Measurements from ENCODE around the gene CD72.
A peak's percentile ranks its signal among the peaks of the same experiment; 100 is the strongest.

CD72 gene

DNA sequence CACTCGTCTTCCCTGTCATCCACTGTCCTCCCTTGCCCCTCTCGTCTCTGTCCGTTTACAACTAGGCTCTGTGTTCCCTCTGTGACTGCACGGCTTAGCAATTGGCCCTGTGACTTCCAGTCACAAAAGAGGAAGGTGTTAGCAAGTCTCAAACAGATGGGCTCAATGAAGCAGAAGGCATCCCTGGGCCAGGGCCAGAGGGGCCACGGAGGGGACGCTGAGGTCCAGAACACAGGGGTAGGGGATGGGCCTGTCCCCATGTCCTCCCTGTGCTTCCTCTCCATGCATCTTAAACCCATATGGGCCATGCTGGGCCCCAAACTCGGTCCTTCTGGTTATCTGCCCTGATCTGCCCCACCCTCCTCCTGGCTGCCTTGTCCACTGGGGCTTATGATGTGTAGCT lies at the start of gene CD72:
CD72 (minus strand) TSS at position 89 of the 403 bp plus-strand sequence. CDS start 110 bp downstream, outside the sequence.
- DNase-seq (ENCODE audit: low read depth), result no peak

DNA sequence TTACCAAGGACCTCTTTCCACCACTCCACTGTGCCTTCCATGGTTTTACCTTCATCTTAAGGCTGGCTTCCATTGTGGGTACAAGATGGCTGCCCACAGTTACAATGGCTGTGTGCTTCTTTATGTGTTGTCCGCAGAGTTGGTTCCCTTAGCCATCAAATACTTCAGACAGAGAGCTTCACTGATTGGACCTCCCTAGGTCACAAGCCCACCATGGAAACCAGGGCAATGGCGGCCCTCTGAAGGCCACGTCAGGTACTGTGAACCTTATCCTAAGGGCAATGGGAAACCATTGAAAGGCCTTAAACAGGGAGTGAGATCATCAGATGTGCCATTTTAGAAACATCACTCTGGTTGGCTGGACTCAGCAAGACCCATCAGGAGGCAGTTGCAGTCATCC lies 49.7 kb upstream of the CD72 start:
- DNase-seq (ENCODE audit: low read depth), result no peak

- DNase-seq (ENCODE audit: low read depth), result no peak
These were observed 48.3 kb upstream of the CD72 start for GRCh38 chr9:35666549-35666948.

DNA sequence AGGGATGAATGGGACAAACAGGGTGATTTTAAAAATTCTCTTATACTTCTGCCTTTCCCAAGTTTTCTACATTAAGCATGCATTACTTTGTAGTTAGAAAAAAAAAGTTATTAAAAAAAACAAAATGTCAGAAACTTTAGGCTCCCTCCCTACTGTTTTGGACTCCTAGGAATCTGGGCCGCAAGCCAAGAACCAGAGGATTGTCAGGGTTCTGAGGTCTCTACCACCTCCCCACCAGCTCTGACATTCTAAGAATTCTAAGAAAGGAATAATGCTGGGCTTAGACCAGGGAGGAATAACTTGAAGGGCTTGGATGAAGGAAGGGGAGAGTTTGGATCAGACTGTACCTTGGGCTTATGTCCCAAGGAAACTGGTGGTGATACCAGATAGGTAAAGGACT lies 47.8 kb upstream of the CD72 start:
- DNase-seq (ENCODE audit: low read depth), result no peak

DNA sequence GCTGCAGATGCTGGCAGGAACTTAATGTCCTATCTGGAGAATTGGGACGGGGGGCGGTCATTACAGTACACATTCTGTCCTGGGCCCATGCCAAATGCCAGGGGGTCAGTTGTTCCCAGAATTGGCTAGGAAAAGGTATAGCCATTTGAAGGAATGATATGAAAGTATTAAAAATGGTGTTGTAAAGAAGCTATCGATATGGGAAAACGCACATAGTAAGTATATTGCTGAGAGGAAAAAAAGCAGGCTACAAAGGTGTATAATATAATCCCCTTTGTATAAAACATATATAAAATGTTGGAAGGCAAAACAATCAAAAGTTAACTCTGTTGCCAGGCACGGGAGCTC lies 47.2 kb upstream of the CD72 start:
- no peak for DNase-seq (ENCODE audit: low read depth)

- peak; percentile 61 for DNase-seq (ENCODE audit: low read depth)
These were observed 46.6 kb upstream of the CD72 start, which contains the start of gene ARHGEF39 for GRCh38 chr9:35664531-35665470. TSS of gene ARHGEF39 (minus strand) at chr9:35665195. CDS start at chr9:35665169, 26 bp downstream.

DNA sequence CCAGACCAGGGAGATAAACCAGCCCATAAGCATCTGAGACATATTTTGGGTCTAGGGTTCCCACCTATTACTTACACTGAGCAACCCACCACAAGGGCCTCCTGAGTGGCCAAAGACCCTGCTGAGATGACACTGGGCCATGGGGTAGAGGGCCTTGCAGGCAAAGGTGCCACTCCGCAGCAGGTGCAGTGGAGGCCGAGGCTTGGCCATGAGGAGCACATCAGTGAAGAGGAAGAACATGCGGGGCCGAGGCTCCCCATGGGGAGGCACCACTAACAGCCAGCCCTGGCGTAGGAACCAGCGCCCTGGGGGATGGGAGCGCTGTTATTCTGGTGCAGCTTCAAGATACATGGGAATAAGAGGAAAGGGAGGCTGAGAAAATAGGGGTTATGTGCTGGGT lies 44.2 kb upstream of the CD72 start:
- no peak for DNase-seq (ENCODE audit: low read depth)

DNA sequence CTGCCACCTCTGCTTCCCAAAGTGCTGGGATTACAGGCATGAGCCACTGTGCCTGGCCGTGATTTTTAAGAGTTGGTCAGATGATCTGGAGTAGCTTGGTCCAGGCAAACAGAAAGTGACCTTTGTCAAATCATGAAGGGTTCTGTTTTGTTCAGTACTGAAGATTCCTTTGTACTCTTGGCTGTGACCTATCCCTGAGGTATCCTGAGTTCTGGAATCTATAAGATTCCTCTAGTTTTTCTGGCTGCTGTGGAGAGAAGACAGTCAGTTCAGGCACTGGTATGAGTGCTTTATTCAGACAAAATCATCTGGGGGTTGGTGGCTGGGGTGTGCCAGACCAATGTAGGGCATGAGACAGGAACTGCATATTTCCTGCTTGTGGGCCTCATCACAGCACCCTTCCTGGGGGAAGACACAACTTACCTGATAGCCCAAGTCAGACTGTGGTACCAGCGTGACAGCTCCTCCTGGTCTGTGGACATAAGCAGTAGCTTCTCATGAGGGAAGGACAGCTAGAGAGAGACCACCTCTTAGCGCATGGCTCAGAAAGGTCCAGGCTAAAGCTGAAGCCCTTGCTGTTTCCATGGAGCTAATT lies 43.6 kb upstream of the CD72 start:
- no peak for DNase-seq (ENCODE audit: low read depth)

- DNase-seq (ENCODE audit: low read depth), result no peak
These were observed 42.8 kb upstream of the CD72 start for GRCh38 chr9:35660966-35661415.

- no peak for DNase-seq (ENCODE audit: low read depth)
These were observed 41.1 kb upstream of the CD72 start for GRCh38 chr9:35659340-35659739.

- DNase-seq (ENCODE audit: low read depth), result no peak
These were observed 40.7 kb upstream of the CD72 start for GRCh38 chr9:35658968-35659220.

DNA sequence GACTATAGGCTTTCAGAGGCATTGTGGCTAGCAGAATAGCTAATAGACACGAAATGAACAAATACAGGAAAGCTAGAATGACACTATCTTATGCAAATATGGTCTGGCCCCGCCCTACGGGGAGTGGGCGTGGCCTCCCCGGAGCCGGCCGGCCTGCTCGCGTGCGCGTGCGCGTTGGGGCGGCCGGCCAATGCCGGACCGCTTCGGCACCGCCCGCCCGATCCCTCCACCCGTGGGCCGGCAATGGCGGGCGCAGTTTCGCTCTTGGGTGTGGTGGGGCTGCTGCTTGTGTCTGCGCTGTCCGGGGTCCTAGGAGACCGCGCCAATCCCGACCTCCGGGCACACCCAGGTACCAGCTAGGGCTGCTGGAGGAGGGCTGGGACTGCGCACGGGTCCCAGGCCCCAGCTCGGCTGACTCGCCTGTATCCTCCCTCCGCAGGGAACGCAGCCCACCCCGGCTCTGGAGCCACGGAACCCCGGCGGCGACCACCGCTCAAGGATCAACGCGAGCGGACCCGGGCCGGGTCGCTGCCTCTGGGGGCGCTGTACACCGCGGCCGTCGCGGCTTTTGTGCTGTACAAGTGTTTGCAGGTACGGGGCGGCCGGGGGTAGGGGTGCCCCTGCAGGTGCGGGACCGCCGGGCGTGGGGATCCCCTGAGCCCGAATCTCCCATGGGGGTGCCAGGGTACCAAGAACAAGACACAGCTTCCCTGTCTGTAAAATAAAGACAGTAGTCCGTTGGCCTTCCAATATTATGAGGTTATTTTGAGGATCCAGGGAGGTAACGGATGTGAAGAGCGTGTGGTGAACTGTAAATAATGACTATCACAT lies 40.1 kb upstream of the CD72 start, which contains the start of gene CCDC107:
CCDC107 (plus strand) TSS at position 156 of the 831 bp plus-strand sequence; CDS start at position 244, 88 bp downstream.
- peak; percentile 73 for DNase-seq (ENCODE audit: low read depth)

GRCh38 chr9:35657546-35658136 lies 39.4 kb upstream of the CD72 start, which contains the start of gene RMRP:
TSS of gene RMRP (minus strand) at chr9:35658019.
- DNase-seq (ENCODE audit: low read depth), result peak; percentile 92

- DNase-seq (ENCODE audit: low read depth), result no peak
These were observed 38.8 kb upstream of the CD72 start for GRCh38 chr9:35656831-35657545.

GRCh38 chr9:35656348-35656747 lies 38.1 kb upstream of the CD72 start:
- no peak for DNase-seq (ENCODE audit: low read depth)

DNA sequence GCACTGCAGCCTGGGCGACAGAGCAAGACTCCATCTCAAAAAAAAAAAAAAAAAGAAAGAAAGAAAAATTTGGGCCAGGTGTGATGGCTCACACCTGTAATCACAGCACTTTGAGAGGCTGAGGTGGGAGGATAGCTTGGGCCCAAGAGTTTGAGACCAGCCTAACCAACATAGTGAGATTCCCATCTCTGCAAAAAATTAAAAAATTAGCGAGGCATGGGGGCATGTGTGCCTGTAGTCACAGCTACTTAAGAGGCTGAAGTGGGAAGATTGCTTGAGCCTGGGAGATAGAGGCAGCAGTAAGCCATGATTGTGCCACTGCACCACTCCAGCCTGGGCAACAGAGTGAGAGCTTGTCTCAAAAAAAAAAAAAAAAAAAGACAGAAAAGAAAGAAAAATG lies 35.4 kb upstream of the CD72 start:
- DNase-seq (ENCODE audit: low read depth), result no peak

- DNase-seq (ENCODE audit: low read depth), result no peak
These were observed 34.6 kb upstream of the CD72 start for GRCh38 chr9:35652829-35653209.

DNA sequence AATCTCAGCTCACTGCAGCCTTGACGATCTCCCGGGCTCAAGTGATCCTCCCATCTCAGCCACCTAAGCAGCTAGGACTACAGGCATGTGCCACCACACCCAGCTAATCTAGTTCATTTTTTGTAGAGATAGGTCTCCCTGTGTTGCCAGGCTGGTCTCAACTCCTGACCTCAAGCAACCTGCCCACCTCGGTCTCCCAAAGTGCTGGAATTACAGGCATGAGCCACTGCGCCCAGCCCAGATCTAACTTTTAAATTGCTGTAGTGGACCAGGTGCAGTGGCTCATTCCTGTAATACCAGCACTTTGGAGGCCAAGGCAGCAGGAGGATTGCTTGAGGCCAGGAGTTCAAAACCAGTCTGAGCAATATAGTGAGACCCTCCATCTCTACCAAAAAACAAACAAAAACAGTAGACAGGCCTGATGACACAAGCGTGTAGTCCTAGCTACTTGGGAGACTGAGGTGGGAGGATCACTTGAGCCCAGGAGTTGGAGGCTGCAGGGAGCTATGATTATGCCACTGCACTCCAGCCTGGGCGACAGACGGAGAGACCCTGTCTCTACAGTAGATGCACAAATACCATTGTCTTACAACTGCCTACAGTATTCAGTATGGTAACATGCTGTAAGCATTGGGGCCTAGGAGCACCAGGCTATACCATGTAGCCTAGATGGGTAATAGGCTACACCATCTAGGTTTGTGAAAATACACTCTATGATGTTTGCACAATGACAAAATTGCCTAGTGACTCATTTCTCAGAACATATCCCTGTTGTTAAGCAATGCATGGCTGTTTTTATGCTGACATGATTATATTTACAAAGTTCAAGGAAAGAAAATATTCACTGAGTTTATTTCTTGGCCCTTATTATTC lies 34.0 kb upstream of the CD72 start:
- DNase-seq (ENCODE audit: low read depth), result no peak

DNA sequence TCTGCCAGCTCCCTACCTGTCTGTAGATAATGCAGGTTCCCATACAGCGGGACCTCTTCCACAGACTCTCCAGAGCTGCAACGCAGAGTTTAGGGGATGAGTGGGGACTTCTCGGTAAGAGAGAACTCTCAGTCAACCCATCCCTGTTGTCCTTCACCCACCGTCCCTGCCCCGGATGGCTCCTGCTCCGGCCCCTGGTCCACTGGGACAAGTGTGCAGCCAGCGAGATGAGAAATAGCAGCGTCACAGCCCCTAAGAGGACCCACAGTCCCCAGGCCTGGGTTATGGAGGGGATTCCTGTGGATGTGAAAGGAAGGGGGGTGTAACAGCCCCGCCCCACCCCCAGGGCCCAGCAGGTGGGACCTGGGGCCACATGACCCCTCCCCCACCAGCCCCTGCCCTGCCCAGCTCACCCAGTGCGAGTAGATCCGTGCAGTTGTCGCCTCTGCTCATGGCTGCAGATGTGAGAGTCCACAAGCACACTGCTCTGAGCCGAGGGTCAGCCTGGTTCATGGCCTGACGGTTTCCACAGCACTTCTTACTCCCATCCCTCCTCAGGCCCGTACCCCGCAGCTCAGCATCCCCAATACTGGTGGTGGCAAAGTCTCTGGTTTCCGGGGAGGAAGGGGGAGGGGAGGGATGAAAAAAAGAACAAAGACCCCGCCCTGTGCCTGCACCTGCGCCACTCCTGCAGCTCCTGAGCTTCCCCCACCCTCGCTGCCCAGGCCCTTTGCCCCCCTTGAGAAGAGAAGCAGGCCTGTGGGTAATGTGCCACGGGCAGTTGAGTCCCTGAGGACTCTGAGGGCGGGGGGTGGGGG lies 32.3 kb upstream of the CD72 start, which contains the start of gene SIT1:
SIT1 (minus strand) TSS at position 591 of the 818 bp plus-strand sequence; CDS start at position 513, 78 bp downstream.
- DNase-seq (ENCODE audit: low read depth), result no peak
